Suprapubic skin (tissue), 4 donors: ENCODE results near the gene HAPSTR1.

ENCODE experiments used
- POLR2A ChIP-seq, 2 donors: fragments of 450-650 bp; IDR thresholded peaks; one replicate each; pipeline ENCODE4 v1.6.1; 2017; ENCODE audit warnings: antibody characterized with exemption in 2 of 2, mild to moderate bottlenecking in 2 of 2, moderate library complexity in 2 of 2
- POLR2AphosphoS5 ChIP-seq, 3 donors: sonication (generic); formaldehyde crosslinking; IDR thresholded peaks; one replicate each; pipeline ENCODE4 v1.6.1; 2017; ENCODE audit warnings: antibody characterized with exemption in 3 of 3
- TF ChIP-seq, protein P1 (sequence below), 2 donors: fragments of 200-600 bp in 1 of 2; fragments of 450-650 bp in 1 of 2; sonication (generic) in 1 of 2; IDR thresholded peaks; one replicate each; pipeline ENCODE4 v1.5.1; 2016 to 2019; ENCODE audit warnings: antibody characterized with exemption in 2 of 2, mild to moderate bottlenecking in 1 of 2, moderate library complexity in 1 of 2

GRCh38 chr16:9125658-9126505 is 34.4 kb downstream of the HAPSTR1 start:
- TF ChIP-seq, protein P1, sequence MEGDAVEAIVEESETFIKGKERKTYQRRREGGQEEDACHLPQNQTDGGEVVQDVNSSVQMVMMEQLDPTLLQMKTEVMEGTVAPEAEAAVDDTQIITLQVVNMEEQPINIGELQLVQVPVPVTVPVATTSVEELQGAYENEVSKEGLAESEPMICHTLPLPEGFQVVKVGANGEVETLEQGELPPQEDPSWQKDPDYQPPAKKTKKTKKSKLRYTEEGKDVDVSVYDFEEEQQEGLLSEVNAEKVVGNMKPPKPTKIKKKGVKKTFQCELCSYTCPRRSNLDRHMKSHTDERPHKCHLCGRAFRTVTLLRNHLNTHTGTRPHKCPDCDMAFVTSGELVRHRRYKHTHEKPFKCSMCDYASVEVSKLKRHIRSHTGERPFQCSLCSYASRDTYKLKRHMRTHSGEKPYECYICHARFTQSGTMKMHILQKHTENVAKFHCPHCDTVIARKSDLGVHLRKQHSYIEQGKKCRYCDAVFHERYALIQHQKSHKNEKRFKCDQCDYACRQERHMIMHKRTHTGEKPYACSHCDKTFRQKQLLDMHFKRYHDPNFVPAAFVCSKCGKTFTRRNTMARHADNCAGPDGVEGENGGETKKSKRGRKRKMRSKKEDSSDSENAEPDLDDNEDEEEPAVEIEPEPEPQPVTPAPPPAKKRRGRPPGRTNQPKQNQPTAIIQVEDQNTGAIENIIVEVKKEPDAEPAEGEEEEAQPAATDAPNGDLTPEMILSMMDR (IDR thresholded peaks at IDR 0.05) = no peak
- TF ChIP-seq POLR2A (IDR thresholded peaks at IDR 0.05) = no peak
- TF ChIP-seq POLR2AphosphoS5 (IDR thresholded peaks at IDR 0.05) = no peak
